GM18526 (cell line): ENCODE measurements around the gene TRAP1.

Experiments
- POLR2A ChIP-seq: IDR thresholded peaks from 3 replicates; pipeline ENCODE4 v1.6.1; 2011; ENCODE audit not compliant: insufficient read length; ENCODE audit errors: extremely low read depth

TRAP1 gene

DNA sequence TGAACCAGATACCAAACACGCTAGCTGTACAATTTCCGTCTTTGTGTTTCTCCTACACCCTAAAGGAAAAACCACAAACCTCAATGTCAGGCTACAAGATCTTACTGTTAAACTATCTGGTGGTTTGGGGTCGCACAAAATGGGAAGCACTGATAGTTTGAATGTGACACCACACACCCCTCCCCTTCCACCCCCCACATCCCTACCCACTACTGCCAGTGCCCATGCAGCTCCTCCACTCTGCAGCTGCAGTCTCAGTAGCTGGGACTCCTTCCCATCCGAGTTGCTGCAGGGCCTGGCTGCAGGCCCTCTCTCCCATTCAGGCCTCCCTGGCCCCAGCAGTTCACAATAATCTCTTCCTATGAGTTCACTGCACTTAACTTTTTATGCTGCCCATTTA is 18.4 kb downstream of the TRAP1 start:
- TF ChIP-seq POLR2A: no peak

DNA sequence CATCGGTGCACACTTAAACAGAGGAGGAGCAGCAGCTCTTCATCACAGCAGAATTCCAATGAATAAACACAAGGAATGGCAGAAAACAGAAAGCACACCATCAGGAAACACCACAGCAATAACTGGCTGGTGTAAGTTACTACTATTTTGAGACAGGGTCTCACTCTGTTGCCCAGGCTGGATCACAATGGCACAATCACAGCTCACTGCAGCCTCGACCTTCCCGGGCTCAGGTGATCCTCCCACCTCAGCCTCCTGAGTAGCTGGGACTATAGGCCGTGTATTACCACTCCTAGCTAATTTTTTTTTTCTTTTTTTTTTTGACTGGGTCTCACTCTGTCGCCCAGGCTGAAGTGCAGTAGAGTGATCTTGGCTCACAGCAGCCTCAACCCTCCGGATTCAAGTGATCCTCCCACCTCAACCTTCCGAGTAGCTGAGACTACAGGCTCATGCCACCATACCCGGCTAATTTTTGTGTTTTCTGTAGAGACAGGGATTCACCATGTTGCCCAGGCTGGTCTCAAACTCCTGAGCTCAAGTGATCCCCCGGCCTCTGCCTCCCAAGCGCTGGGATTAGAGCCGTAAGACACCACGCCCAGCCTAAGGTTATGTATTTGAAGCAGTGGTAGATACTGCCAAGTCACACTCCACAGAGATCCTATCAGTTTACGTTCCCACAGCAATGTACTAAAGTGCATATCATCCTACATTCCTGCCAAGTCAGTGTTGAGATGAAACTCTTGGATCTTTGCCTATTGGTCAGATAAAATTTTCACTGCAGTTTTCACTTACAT is 20.7 kb downstream of the TRAP1 start:
- TF ChIP-seq POLR2A: no peak

DNA sequence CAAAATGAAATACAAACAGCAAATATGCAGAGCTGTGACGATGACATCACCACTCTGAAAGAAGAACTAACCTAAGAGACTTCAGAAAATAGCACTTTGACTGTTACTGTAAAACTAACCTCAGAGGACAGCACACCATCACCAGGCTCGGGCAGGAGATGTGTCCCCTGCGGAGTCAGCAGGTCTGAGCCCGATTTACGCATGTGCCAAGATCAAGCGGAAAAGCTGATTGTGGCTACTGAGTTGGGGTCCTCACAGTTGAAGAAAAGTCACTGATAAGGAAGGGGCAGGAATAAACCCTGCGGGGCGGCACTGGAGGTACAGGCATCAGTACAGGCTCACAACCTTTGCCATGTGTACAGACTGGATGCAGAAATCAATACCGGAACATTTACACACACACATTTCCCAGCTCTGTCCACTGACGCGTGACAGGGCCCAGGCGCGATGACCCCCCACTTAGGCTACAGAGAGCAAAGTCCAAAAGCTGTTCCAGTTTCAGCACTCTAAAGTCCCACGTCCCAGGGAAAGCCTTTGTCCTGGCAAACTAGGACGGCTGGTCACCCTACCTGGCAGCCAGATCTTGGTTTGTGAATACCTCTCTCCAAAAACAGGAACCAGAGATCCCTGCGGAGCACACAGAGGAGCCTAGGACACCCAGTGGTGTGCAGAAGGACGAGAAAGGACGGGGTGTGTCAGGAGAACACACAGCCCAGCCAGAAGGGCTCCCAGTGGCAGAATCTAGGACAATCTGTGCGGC is 21.5 kb downstream of the TRAP1 start:
- TF ChIP-seq POLR2A: no peak

DNA sequence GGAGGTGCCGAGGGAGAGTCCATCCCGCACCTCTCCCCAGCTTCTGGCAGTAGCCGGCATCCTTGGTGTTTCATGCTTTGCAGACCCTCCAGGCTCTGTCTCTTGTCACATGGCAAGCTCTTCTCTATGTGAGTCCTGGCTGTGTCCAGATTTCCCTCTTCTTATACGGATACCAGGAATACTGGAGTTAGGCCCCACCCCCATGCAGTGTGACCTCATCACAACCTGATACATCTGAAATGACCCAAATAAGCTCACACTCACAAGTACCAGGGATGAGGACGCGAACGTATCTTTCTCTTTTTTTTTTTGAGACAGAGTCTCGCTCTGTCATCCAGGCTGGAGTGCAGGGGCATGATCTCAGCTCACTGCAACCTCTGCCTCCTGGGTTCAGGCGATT is 23.3 kb downstream of the TRAP1 start:
- no peak for TF ChIP-seq POLR2A

DNA sequence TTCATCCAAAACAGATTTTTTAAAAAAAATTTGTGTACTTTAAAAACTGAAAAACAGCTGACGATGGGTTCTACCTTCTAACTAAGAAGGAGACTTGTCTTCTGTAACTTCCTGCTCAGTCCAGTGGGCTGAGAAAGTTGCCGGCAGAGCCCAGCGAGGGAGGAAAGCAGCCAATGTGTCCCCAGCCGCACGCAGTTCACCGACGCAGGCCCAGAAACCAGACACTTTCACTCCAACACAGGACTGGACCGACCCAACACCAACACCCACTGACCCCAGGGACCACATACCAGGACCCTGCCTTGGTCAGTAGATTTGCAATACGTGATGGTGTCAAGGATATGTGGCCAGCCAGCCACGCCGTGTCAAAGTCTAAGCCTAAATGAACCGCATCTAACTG is 25.6 kb downstream of the TRAP1 start:
- no peak for TF ChIP-seq POLR2A

DNA sequence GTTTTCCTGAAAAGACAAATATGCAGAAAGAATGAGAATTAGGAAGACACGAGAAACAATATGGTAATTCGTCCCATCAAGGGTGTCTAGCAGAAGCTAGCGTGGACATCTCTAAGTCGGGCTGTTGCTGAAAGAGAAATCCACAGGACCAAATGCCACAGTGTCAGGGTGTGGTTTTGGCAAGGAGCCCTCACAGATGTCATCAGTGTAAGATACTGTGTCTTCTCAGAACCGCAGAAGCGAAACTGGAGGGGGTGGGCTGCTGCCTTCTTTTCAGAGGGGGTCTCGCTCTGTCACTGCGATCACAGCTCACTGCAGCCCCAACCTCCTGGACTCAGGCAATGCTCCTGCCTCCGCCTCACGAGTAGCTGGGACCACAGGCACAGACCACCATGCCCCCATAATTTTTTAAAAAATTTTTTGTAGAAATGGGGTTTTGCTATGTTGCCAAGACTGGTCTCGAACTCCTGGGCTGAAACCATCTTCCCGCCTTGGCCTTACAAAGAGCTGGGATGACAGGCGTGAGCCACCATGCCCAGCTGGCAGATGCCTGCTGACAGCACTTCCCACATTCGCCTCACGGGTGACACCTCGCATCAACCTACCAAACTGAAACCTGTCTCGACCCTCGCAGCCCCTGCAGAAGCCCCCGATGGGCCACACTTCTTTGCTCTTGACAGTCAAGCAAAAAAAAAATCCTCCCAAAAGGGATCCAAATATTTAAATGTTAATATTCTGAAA is 26.2 kb downstream of the TRAP1 start:
- no peak for TF ChIP-seq POLR2A

DNA sequence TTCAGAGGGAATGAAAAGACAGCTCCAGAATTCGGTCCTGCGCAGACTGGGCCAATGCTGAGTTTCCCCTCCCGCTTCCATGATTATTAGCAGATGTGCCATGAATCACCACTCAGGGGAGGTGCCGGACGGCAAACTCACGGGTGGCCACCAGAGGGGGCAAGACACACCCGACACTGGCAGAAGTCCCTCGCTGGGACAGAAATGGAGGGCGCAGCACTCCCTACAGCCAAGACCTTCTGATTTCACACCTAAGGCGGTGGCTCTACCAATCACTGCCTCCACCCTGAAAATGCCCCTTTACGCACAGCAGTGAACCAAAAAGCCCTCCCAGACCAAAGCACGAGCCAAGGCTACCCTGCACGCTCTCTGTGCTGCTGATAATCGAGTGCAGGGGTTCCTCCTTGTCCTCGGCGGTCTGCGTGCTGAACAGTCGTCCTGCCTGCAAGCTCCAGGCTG is 26.8 kb downstream of the TRAP1 start:
- no peak for TF ChIP-seq POLR2A

DNA sequence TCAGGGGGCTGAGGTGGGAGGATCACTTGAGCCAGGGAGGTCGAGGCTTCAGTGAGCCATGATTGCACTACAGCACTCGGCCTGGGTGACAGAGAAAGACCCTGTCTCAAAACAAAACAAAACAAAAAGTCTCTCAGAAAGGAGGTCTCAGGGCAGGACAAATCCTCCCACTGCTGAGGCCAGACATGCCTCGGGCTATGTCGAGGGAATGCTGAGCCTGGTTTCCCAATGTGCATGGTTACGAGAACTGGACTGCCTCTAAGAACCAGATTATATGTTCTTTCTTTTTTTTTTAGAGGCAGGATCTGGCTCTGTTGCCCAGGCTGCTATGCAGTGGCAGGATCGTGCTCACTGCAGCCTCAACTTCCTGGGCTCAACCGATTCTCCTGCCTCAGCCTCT is 27.6 kb downstream of the TRAP1 start:
- no peak for TF ChIP-seq POLR2A

DNA sequence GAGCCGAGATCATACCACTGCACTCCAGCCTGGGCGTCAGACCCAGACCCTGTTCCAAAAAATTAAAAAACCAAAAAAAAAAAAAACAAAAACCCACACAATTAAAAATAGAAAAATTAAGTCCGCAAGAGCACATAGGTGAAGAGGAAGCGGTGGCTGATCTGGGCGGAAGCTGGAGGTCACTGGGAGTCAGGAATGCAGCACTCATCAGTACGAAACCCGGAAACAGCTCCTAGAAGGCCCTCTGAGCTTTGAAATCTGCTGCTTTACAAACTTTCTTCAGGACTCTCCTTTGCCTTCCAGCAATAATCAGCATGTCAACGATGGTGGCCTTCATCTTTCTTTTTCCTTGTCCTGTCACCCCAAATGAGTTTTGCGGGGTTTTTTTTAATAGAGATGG is 29.5 kb downstream of the TRAP1 start:
- TF ChIP-seq POLR2A: no peak

DNA sequence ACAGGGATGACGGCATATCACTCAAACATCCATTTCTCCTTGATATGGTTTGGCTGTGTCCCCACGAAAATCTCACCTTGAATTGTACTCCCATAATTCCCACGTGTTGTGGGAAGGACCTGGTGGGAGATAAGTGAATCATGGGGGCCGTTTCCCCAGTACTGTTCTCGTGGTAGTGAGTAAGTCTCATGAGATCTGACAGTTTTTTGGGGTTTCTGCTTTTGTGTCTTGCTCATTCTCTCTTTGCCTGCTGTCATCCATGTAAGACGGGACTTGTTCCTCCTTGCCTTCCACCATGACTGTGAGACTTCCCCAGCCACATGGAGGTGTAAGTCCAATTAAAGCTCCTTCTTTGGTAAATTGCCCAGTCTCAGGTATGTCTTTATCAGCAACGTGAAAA is 30.3 kb downstream of the TRAP1 start:
- no peak for TF ChIP-seq POLR2A

DNA sequence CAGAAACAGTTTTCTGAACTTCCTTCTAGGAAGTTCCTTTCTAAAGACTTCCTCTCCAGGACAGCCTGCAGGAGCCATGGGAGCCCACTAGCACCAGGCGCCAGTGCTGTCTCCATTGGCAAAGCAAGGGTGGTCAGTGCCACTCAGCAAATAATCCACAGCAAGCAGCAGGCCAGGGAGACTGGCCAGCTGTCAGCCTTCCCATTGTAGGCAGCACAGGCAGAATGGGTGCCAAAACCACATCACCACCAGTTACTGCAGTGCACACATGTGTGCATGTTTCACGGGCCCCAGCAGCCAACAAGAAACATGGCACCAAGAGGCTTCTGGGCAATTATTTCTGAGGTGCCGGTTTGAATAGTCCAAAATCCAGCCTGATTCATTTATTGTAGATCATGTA is 36.1 kb downstream of the TRAP1 start:
- TF ChIP-seq POLR2A: no peak

DNA sequence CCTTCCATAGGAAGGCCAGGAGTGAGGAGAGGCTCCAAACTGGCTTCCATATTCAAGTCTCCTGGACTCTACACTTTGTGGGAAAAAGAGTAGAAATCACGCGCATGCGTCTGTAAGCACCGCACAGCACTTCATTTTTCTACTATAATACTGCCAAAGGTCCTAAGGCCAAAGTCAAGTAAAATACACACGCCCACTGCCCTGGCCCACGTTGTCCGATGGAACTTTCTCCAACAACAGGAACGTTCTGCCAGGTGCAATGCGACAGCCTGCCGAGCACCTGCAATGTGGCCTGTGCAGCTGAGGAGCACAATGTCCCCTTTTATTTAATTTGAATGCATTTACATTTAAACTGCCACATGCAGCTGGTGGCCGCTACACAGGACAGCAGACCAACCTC is 39.3 kb downstream of the TRAP1 start:
- no peak for TF ChIP-seq POLR2A

DNA sequence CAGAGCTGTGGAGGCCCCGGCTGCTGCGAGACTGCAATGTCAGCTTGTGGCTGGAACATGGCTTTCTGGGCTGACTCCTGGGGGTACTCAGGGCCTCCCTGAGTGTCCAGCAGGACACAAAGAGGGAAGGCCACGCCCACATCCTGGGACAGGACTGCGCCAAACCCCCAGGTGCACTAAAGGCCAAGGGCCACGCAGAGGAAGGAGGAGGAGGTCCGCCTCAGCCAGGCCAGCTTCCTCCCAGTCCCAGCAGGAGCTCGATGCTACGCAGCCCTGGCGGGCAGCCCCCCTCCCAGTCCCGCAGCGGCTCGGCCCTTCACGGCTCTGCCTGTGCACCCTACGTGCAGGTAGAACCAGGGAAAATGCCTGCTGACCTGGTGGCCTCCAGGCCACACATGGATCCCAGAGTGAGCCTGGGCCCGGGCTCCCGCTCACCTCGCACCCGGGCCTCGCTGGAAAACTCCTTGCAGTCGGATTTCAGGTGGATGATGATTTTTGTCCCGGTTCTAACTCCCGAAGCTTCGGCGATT is 41.7 kb downstream of the TRAP1 start:
- TF ChIP-seq POLR2A: no peak

DNA sequence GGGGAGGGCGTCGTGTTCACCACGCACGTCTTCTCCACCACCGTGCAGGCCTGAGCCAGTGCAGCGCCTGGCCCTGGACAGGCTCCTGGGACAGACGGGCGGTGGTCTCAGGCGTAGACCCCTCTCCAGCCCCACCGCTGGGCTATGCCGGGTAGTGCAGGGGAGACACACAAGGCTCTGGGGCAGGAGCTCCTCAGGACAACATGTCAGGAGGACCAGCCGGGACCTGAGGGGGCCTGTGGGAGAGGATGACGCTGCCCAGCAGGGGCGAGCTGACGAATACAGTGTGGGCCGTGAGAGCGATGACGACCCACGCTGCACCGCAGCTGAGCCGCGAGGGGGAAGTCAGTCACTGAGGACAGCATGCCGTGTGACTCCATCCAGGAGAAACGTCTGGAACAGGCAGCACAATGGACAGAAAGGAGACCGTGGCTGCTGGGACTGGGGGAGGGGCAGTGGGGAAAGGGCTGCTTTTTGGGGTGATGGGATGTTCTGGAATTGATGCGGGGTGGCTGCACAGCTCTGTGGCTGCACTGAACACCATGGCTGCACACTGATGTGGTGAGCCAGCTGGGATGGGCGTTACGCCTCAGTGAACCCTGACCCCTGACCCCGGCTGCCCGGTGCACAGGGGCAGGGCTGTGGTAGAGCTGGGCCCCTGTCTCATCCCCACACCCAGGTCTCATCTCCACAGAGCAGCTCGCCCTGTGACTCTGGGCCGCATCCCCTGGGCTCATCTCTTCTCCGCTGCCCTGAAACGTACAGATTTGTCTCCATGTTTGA is 42.6 kb downstream of the TRAP1 start:
- TF ChIP-seq POLR2A: no peak
